Stimulated activated CD8-positive, alpha-beta memory T cell treated with anti-CD3 and anti-CD28 coated beads, Interleukin-4, amount 100 ng/mL, for 24 hours (primary cell): ENCODE results near the gene CCSAP.
A peak's percentile ranks its signal among the peaks of the same experiment; 100 is the strongest.

ENCODE experiments used
- DNase-seq: peaks from one replicate; pipeline ENCODE4 v3.0.0-alpha.2; 2020; ENCODE audit warnings: low read depth

CCSAP gene

GRCh38 chr1:229286099-229286766 lies 56.6 kb downstream of the CCSAP start:
- no peak for DNase-seq

GRCh38 chr1:229285440-229285839 lies 57.4 kb downstream of the CCSAP start:
- no peak for DNase-seq

- no peak for DNase-seq
Observed at GRCh38 chr1:229284887-229285286, 58.0 kb downstream of the CCSAP start.

GRCh38 chr1:229283183-229283611 lies 59.6 kb downstream of the CCSAP start:
- no peak for DNase-seq

- DNase-seq: no peak
Observed at GRCh38 chr1:229282295-229282823, 60.5 kb downstream of the CCSAP start.

GRCh38 chr1:229281339-229281926 lies 61.4 kb downstream of the CCSAP start:
- no peak for DNase-seq

- DNase-seq: no peak
Observed at GRCh38 chr1:229280921-229281320, 61.9 kb downstream of the CCSAP start.

- DNase-seq: no peak
Observed at GRCh38 chr1:229280037-229280828, 62.6 kb downstream of the CCSAP start.

- DNase-seq: no peak
Observed at GRCh38 chr1:229279242-229279641, 63.6 kb downstream of the CCSAP start.

- DNase-seq: no peak
Observed at GRCh38 chr1:229278120-229278741, 64.6 kb downstream of the CCSAP start.

GRCh38 chr1:229275005-229275404 lies 67.8 kb downstream of the CCSAP start:
- no peak for DNase-seq

- no peak for DNase-seq
Observed at GRCh38 chr1:229273507-229274232, 69.2 kb downstream of the CCSAP start.

GRCh38 chr1:229272164-229273158 lies 70.4 kb downstream of the CCSAP start:
- DNase-seq: no peak

- peak; percentile 28 for DNase-seq
Observed at GRCh38 chr1:229271448-229272159, 71.2 kb downstream of the CCSAP start.
